ENCODE measurements around the gene TFR2. TPM values are rescaled to one million over a fixed set of nuclear protein-coding genes. Genes with fewer than 3 reads are reported as not detected.

TFR2 gene
- total and polyA plus RNA-seq, 11 donors, result 0.08 to 0.59 (median 0.40) TPM; not detected in 5

DNA sequence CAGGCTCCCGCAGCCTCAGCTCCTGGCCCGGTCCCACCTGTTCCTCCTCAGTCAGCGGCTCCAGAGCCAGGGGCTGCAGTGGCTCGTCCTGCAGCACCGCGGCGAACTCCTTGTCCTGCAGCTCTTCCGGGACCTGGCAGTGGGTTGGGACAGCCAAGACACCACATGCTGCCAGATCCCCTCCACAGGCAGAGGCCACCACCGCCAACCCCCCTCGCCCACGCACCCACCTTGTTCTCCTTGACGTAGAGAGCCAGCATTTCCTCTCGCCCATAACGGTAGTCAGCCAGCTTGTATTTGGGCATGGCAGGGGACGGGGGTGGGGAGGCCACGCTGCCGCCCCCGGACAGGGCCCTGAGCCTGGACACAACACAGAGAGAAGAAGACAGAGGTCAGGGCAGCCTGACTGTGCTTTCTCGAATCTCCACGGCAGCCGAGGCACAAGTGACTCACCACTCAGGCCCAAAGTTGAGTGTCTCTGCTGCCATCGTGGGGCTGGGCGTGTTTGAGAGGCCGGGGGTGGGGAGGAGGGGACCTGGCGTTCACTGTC lies 46.5 kb upstream of the TFR2 start:
- no peak overlapping the region for H3K27ac ChIP-seq
- DNase-seq (peak in 1 of 5 donors; percentile 25), ATAC-seq (no peak)
- peaks cover 5 to 51% (median 39%) of the 10 kb centered on the region in 12 donors for H3K4me1 ChIP-seq
- no peaks in the 10 kb centered on the region for H3K27me3 ChIP-seq
- no peak overlapping the region for H3K4me3 ChIP-seq
- WGBS, 4 donors, result 78 to 85% (median 82%) methylated on average over 21 to 25 of the region's 25 CpGs
- no peaks in the 10 kb centered on the region for H3K9me3 ChIP-seq
- peaks cover 3 to 66% (median 60%) of the 10 kb centered on the region in 9 donors for H3K36me3 ChIP-seq
- intact Hi-C loops (cut with DNase I), result loop anchor here in 2 of 10 donors (5.0 kb wide), 2 partner anchors 66 to 126 kb away; no protein-coding TSS in a partner anchor
- TF ChIP-seq POLR2A (IDR thresholded peaks at IDR 0.05), result no peak
- TF ChIP-seq, protein P1, sequence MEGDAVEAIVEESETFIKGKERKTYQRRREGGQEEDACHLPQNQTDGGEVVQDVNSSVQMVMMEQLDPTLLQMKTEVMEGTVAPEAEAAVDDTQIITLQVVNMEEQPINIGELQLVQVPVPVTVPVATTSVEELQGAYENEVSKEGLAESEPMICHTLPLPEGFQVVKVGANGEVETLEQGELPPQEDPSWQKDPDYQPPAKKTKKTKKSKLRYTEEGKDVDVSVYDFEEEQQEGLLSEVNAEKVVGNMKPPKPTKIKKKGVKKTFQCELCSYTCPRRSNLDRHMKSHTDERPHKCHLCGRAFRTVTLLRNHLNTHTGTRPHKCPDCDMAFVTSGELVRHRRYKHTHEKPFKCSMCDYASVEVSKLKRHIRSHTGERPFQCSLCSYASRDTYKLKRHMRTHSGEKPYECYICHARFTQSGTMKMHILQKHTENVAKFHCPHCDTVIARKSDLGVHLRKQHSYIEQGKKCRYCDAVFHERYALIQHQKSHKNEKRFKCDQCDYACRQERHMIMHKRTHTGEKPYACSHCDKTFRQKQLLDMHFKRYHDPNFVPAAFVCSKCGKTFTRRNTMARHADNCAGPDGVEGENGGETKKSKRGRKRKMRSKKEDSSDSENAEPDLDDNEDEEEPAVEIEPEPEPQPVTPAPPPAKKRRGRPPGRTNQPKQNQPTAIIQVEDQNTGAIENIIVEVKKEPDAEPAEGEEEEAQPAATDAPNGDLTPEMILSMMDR (IDR thresholded peaks at IDR 0.05), result no peak

DNA sequence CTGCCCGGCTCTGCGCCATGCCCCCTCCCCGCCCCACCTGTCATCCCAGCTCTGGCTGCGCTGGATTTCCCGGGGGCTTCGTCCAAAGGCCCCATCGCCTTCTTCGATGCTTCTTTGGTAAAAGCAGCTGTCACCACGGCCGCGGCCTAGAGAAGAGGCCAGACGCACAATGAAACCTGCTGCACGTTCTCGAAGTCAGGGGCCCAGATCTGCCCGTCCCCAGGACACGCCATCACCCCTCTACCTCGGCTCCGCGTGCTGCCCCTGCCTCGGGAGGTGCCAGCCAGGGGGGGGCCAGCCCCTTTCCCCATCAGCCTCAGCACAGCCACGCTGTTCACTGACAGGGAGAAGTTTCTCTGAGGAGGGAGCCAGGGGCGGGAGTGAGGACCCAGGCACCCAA lies 45.9 kb upstream of the TFR2 start:
- Histone ChIP-seq H3K4me3 (no peak overlapping the region), H3K27ac (no peak overlapping the region), H3K36me3 (peaks cover 3 to 72% (median 66%) of the 10 kb centered on the region in 9 donors), H3K4me1 (peaks cover 5 to 46% (median 33%) of the 10 kb centered on the region in 12 donors), H3K9me3 (no peaks in the 10 kb centered on the region), H3K27me3 (no peaks in the 10 kb centered on the region)
- ATAC-seq (no peak), DNase-seq (peak in 1 of 5 donors; percentile 28)
- intact Hi-C loops (cut with DNase I), result loop anchor here in 2 of 10 donors (5.0 kb wide), 2 partner anchors 65 to 125 kb away; no protein-coding TSS in a partner anchor
- WGBS, 4 donors, result 88 to 92% (median 91%) methylated on average over 17 to 22 of the region's 22 CpGs
- TF ChIP-seq, protein P1 (IDR thresholded peaks at IDR 0.05), result no peak
- no peak for TF ChIP-seq POLR2A (IDR thresholded peaks at IDR 0.05)

DNA sequence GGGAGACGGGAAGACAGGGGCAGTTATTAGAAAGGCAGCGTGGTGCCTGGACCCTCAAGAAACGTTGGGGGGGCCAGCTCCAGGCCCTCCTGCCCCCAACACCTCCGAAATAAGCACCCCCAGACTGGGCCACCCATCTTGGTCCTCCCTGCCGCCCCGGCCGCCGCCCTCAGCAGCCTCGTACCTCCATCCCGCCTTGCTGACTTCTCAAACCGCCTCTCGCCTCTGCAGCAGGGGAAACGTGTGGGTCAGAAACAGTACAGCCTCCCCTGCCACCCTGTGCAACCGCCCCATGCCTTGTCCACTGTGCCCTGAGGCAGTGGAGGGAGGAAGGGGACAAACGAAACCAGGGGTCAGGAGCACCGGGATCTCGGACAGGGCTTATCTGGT lies 45.5 kb upstream of the TFR2 start:
- H3K9me3 ChIP-seq, result no peaks in the 10 kb centered on the region
- intact Hi-C loops (cut with DNase I), result loop anchor here in 2 of 10 donors (5.0 kb wide), 2 partner anchors 65 to 125 kb away; no protein-coding TSS in a partner anchor
- ATAC-seq, result no peak

DNA sequence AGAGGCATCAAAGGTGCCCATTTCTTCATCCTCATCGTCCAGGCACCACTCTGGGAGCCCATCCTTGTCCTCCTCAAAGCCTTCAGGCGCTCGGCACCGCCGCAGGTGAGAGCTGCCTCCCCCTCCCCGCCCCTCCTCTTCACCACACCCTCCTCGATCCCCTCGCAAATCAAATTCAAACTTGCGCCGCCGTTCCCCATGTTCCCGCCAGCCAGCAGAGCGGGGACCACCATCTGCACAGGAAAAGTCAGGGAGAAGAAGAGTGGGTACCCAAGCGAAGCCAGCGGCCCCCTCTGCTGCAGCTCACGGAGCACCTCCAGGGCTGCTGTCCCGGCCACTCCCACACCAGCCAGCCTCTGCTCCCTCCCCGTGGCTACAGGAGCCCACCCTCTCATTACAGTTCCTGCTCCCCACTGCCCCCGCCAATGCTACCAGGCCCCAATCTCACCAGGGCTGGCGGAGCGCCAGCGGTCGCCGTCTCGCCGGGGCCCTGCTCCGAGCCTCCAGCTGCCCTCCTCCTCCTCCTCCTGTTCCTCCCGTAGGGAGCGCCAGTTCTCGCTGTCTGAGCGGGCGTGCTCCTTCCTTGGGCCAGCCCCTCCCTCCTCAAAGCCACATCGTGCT lies 45.0 kb upstream of the TFR2 start:
- no peak for ATAC-seq
- H3K9me3 ChIP-seq, result no peaks in the 10 kb centered on the region
- TF ChIP-seq POLR2A (IDR thresholded peaks at IDR 0.05), result no peak
- TF ChIP-seq, protein P1 (IDR thresholded peaks at IDR 0.05), result no peak
- no peak overlapping the region for H3K4me3 ChIP-seq
- H3K27ac ChIP-seq, result no peak overlapping the region
- peaks cover 3 to 81% (median 75%) of the 10 kb centered on the region in 9 donors for H3K36me3 ChIP-seq
- H3K4me1 ChIP-seq, result peaks cover 0 to 36% (median 24%) of the 10 kb centered on the region in 12 donors
- DNase-seq, result no peak
- 71 to 80% (median 76%) methylated on average over 32 to 33 of the region's 33 CpGs for WGBS, 4 donors
- intact Hi-C loops (cut with DNase I), result loop anchor here in 2 of 10 donors (5.0 kb wide), 2 partner anchors 64 to 124 kb away; no protein-coding TSS in a partner anchor
- H3K27me3 ChIP-seq, result no peaks in the 10 kb centered on the region

More for the DNA sequence above, 45.5 kb upstream of the TFR2 start:
- H3K27me3 ChIP-seq, result no peaks in the 10 kb centered on the region
- H3K4me3 ChIP-seq, result no peak overlapping the region
- H3K36me3 ChIP-seq, result peaks cover 3 to 76% (median 70%) of the 10 kb centered on the region in 9 donors
- H3K4me1 ChIP-seq, result peaks cover 2 to 41% (median 29%) of the 10 kb centered on the region in 12 donors
- 88 to 96% (median 88%) methylated on average over 13 to 17 of the region's 17 CpGs for WGBS, 4 donors
- DNase-seq, result no peak
- TF ChIP-seq POLR2A (IDR thresholded peaks at IDR 0.05), result no peak
- TF ChIP-seq, protein P1 (IDR thresholded peaks at IDR 0.05), result no peak
- H3K27ac ChIP-seq, result no peak overlapping the region

Measured in heart left ventricle (tissue), 16 donors.